D721Med (cell line): ENCODE measurements around the gene SETD5.

Experiments used
- DNase-seq: peaks from one replicate; pipeline ENCODE4 v3.0.0; 2011; ENCODE audit warnings: low spot score; ENCODE audit not compliant: insufficient read length
- FAIRE-seq: peaks from 2 replicates; lab custom pipeline; 2011; peaks lifted over from hg19 to GRCh38; lab: Jason Lieb, UNC
- TF ChIP-seq, protein P1 (sequence below): IDR thresholded peaks from 2 replicates; pipeline ENCODE4 v1.5.1; 2012; ENCODE audit warnings: mild to moderate bottlenecking, control low read depth; ENCODE audit not compliant: insufficient read depth; ENCODE audit errors: missing control alignments

SETD5 gene

DNA sequence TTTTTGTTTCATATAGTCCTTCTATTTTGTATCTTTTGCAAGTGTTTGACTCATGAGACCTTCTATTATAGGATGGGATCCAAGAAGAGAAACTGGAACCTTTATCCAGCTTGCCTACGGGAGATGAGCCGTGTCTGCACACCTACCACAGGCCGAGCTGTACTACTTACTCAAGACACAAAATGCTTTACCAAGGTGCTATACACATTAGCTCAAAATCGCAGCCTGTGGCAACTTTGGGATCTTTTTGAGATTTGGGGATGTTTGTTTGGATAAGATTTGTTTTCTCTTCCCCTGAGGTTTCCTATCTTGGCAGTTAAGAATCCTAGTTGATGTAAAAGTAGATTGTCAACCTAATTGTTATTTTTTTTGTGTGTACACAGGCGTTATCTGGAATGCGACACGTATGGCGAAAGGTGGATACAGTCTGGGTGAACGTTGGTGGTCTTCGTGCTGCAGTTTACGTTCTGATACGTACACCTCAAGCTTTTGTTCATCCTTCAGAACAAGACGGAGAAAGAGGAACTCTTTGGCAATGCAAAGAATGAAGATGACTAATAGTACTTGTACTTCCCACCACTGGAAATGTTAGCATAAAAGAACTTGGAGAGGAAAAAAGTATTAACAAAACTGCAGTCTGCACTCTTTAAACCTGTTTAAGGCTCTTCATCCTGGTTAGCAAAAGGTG is 13.1 kb upstream of the SETD5 start:
- DNase-seq (no peak), FAIRE-seq (no peak)
- TF ChIP-seq, protein P1, sequence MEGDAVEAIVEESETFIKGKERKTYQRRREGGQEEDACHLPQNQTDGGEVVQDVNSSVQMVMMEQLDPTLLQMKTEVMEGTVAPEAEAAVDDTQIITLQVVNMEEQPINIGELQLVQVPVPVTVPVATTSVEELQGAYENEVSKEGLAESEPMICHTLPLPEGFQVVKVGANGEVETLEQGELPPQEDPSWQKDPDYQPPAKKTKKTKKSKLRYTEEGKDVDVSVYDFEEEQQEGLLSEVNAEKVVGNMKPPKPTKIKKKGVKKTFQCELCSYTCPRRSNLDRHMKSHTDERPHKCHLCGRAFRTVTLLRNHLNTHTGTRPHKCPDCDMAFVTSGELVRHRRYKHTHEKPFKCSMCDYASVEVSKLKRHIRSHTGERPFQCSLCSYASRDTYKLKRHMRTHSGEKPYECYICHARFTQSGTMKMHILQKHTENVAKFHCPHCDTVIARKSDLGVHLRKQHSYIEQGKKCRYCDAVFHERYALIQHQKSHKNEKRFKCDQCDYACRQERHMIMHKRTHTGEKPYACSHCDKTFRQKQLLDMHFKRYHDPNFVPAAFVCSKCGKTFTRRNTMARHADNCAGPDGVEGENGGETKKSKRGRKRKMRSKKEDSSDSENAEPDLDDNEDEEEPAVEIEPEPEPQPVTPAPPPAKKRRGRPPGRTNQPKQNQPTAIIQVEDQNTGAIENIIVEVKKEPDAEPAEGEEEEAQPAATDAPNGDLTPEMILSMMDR: no peak

DNA sequence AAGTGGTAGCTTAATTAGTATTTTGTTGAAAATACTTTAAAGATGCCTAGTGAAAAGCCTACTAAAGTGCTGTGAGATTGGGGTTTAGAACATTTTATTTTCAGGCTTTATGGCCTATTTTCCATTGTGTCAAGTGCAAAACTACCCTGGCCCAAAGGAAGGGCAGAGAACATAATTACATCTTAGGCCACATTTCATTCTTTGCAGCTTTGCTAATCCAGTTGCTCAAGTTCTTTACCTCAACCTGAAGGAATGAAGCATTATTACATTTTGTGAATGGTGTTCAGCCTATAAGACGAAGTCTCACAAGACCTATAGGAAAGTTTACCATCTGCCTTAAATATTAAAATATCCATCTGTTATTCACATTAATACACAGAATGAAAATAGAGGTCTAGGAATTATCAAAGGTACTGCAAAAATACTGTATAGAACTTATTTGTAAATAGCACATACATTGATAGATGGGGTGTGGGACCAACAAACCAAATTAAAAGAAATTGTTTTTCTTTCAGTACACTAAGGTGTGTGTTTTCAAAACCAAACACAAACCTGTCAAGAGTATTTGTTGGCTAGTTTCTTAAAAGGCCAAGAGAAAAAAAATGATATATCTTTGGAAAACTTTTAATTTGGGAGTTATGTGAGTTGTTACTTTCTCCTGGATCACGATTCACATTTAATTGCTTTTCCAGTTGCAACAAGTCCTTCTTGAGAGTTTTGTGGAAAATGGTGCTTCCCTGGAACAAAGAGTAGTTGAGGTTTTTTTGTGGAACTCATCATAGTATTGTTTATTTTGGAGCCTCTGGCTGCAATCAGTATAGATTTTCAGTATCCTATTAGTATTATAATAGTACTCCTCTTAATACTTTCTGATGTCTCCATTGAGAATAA is 12.0 kb upstream of the SETD5 start:
- TF ChIP-seq, protein P1: no peak
- no peak for FAIRE-seq
- no peak for DNase-seq

DNA sequence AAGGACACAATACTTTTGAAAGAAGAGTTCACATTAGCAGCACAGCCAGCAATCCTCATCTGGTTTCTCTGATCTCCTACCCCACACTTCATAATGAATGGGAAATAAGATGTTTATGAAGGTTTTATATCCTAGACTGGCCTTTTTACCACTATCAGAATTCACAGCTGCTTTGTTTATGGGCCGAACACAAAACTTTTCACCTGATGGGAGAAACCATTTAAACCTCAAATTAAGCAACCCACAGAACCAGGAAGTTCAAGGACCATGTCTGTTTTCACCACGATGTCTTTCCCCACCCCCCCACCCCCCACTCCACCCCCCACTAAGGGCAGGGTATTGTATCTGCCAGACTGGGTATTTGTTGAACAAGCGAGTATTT is 11.3 kb upstream of the SETD5 start:
- no peak for FAIRE-seq
- DNase-seq: no peak
- TF ChIP-seq, protein P1: no peak

DNA sequence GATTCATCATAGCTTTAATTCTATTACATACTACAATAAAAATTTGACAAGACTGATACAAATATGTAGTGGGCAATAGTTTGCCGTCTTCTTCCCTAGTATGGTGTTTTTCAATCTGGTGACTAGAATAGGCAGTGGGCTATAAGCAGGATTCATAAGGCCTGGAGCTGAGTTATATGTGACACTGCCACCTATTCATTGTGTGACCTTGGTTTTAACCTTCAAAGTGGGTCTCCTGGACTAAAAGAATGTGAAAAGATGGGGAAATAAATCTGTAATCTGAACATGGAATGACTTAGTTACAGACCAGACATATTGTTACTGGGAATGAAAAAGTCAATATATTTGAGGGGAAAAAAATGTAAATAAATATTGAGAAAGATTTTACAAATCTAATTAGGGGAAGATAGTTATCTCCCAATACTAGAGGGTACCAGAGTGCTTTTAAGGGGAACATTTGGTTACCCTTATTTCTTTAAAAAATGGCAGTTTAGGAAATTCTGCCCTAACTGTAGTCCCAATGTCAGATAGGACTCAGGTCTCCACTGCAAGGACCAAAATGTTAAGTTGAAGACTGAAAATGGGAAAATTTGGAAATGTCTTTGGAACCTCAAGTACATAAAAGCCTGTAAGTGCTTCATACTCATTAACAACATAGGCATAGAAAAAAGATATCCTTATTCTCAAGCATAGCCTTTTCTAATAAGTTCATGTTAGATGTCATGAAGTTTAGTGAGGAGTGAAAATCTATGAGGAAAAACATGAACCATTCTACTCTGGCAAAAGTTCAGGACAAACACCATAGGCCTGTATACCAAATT is 10.7 kb upstream of the SETD5 start:
- TF ChIP-seq, protein P1: no peak
- no peak for FAIRE-seq

DNA sequence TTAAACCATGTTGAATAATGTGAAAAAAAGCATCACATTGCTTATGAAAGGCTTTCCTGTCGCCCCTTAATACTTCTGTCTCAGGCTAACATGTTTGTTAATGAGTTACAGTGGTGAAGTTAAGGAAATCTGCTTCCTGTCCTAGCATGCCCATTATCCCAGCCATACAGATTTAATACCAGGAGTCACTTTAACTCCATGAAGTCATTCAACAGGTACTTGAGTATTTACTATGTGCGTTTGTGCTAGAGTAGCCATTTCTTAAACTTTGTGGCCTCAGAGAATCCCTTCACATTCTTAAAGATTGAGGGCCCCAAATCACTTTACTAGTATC is 10.1 kb upstream of the SETD5 start:
- FAIRE-seq (no peak), DNase-seq (no peak)

More for the DNA sequence above, 10.7 kb upstream of the SETD5 start:
- DNase-seq: no peak

DNA sequence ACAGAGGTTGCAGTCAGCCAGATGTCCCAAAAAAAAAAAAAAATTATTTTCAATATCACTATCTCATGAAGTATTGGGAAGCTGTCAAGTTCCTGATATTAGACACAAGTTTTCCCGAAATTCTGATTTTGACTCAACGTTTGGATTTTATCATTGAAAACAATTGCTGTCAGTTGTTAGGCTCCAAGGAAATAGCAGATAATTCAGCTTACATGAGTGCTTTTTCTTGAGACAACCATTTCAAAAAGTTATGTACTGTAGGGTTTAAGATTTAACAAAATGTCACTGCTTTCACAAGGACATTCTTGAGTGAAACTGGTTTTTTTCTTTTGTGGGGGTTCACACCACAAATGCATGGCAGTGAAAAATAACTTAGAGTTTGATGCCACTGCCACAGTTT is 9.3 kb upstream of the SETD5 start:
- FAIRE-seq: no peak
- no peak for DNase-seq
- TF ChIP-seq, protein P1: no peak

More for the DNA sequence above, 10.1 kb upstream of the SETD5 start:
- TF ChIP-seq, protein P1: no peak
